PC-3 (cell line): ENCODE results near the gene RFC4.

Source experiments
- CTCF ChIP-seq: fragments of 300-600 bp; sonication (generic); conservative IDR thresholded peaks from 2 replicates; pipeline ENCODE4 v1.5.1; 2017; ENCODE audit warnings: antibody characterized with exemption, low read depth, mild to moderate bottlenecking, low read length
- EZH2 ChIP-seq: fragments of 300-600 bp; sonication (generic); IDR thresholded peaks from one replicate; pipeline ENCODE4 v1.6.1; 2017; ENCODE audit warnings: antibody characterized with exemption, mild to moderate bottlenecking, low read length; ENCODE audit not compliant: unreplicated experiment
- EZH2phosphoT487 ChIP-seq: fragments of 300-600 bp; sonication (generic); IDR thresholded peaks from 2 replicates; pipeline ENCODE4 v1.6.1; 2018; ENCODE audit warnings: mild to moderate bottlenecking, antibody characterized with exemption, low read length, borderline replicate concordance

DNA sequence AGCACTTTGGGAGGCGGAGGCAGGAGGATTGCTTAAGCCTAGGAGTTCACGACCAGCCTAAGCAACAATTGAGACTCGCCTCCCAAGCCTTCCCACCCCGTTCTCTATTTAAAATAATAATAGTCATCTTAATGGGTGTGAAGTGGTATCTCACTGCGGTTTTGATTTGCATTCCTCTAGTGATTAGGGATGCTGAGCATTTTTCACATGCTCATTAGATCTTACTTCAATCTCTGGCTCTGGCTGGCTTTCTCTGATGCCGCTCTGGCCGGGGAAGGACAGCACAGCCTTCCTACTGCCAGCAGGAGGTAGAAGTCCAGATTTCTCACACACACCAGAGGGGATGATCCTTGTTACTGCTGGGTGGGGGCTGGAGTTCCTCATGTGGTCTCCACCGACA, 30.3 kb downstream of the RFC4 start:
- TF ChIP-seq CTCF (no peak), EZH2 (no peak), EZH2phosphoT487 (no peak)
